Measurements from ENCODE around the gene ABHD6.
"Not testable (repeated sequence)": the region's sequence is repeated elsewhere in the genome, so short reads cannot be mapped to it uniquely, and the experiment has no call there.

The ABHD6 gene

GRCh38 chr3:58238830-58239229 is 1.2 kb downstream of the ABHD6 start:
- H3K27me3 ChIP-seq (ENCODE audit: low read length), result no peaks in the 10 kb centered on the region
- TF ChIP-seq CTCF (IDR thresholded peaks at IDR 0.05; ENCODE audit: insufficient read depth, low read length, poor library complexity, severe bottlenecking) (no peak), EZH2phosphoT487 (conservative IDR thresholded peaks at IDR 0.05; ENCODE audit: low read length) (no peak)
- H3K27ac ChIP-seq (ENCODE audit: low read depth, low read length), result no peak overlapping the region
- no peaks in the 10 kb centered on the region for H3K9me3 ChIP-seq (ENCODE audit: insufficient read depth, low read length)
- peak overlapping the region; percentile 75 for H3K9ac ChIP-seq (ENCODE audit: low read length)
- no peaks in the 10 kb centered on the region for H3K9me2 ChIP-seq (replicated peaks; ENCODE audit: insufficient read depth, low read length)
- no peaks in the 10 kb centered on the region for H3K36me3 ChIP-seq (ENCODE audit: low read length)
- peak overlapping the region; percentile 98 for H3K4me2 ChIP-seq (ENCODE audit: low read depth, low read length, poor library complexity, severe bottlenecking)
- no peaks in the 10 kb centered on the region for H4K20me1 ChIP-seq (ENCODE audit: low read depth, low read length)
- H3F3A ChIP-seq (ENCODE audit: insufficient read depth), result no peaks in the 10 kb centered on the region
- H2AFZ ChIP-seq (ENCODE audit: low read depth, low read length, severe bottlenecking), result peak overlapping the region; percentile 100
- H3K79me2 ChIP-seq (ENCODE audit: insufficient read depth, low read length), result peaks cover 37% of the 10 kb centered on the region
- H3K4me3 ChIP-seq (ENCODE audit: insufficient read depth, low read length, poor library complexity, severe bottlenecking), result peak overlapping the region; percentile 77

- Histone ChIP-seq H3K9ac (ENCODE audit: low read length) (no peak overlapping the region), H3K4me3 (ENCODE audit: insufficient read depth, low read length, poor library complexity, severe bottlenecking) (no peak overlapping the region), H3K36me3 (ENCODE audit: low read length) (no peaks in the 10 kb centered on the region), H2AFZ (ENCODE audit: low read depth, low read length, severe bottlenecking) (no peak overlapping the region), H3K27ac (ENCODE audit: low read depth, low read length) (no peak overlapping the region), H4K20me1 (ENCODE audit: low read depth, low read length) (no peaks in the 10 kb centered on the region), H3K9me3 (ENCODE audit: insufficient read depth, low read length) (no peaks in the 10 kb centered on the region), H3K27me3 (ENCODE audit: low read length) (no peaks in the 10 kb centered on the region), H3K79me2 (ENCODE audit: insufficient read depth, low read length) (peaks cover 47% of the 10 kb centered on the region), H3K9me2 (replicated peaks; ENCODE audit: insufficient read depth, low read length) (no peaks in the 10 kb centered on the region), H3K4me2 (ENCODE audit: low read depth, low read length, poor library complexity, severe bottlenecking) (no peak overlapping the region), H3F3A (ENCODE audit: insufficient read depth) (no peaks in the 10 kb centered on the region)
- TF ChIP-seq CTCF (IDR thresholded peaks at IDR 0.05; ENCODE audit: insufficient read depth, low read length, poor library complexity, severe bottlenecking) (no peak), EZH2phosphoT487 (conservative IDR thresholded peaks at IDR 0.05; ENCODE audit: low read length) (no peak)
These were observed 3.9 kb downstream of the ABHD6 start for GRCh38 chr3:58241306-58242044.

- Histone ChIP-seq H3K79me2 (ENCODE audit: insufficient read depth, low read length) (peaks cover 54% of the 10 kb centered on the region), H3K27ac (ENCODE audit: low read depth, low read length) (no peak overlapping the region), H3K4me3 (ENCODE audit: insufficient read depth, low read length, poor library complexity, severe bottlenecking) (no peak overlapping the region), H3F3A (ENCODE audit: insufficient read depth) (no peaks in the 10 kb centered on the region), H3K4me2 (ENCODE audit: low read depth, low read length, poor library complexity, severe bottlenecking) (no peak overlapping the region), H3K9ac (ENCODE audit: low read length) (no peak overlapping the region), H4K20me1 (ENCODE audit: low read depth, low read length) (no peaks in the 10 kb centered on the region), H3K27me3 (ENCODE audit: low read length) (no peaks in the 10 kb centered on the region), H3K9me3 (ENCODE audit: insufficient read depth, low read length) (no peaks in the 10 kb centered on the region), H3K36me3 (ENCODE audit: low read length) (no peaks in the 10 kb centered on the region), H2AFZ (ENCODE audit: low read depth, low read length, severe bottlenecking) (no peak overlapping the region), H3K9me2 (replicated peaks; ENCODE audit: insufficient read depth, low read length) (no peaks in the 10 kb centered on the region)
- TF ChIP-seq CTCF (IDR thresholded peaks at IDR 0.05; ENCODE audit: insufficient read depth, low read length, poor library complexity, severe bottlenecking) (no peak), EZH2phosphoT487 (conservative IDR thresholded peaks at IDR 0.05; ENCODE audit: low read length) (no peak)
These were observed 4.7 kb downstream of the ABHD6 start for GRCh38 chr3:58242340-58242739.

- not testable (repeated sequence) for H3F3A ChIP-seq (ENCODE audit: insufficient read depth); H3K9ac ChIP-seq (ENCODE audit: low read length); H3K4me3 ChIP-seq (ENCODE audit: insufficient read depth, low read length, poor library complexity, severe bottlenecking); H3K36me3 ChIP-seq (ENCODE audit: low read length); H3K27ac ChIP-seq (ENCODE audit: low read depth, low read length); H3K4me2 ChIP-seq (ENCODE audit: low read depth, low read length, poor library complexity, severe bottlenecking); H3K9me3 ChIP-seq (ENCODE audit: insufficient read depth, low read length); H3K9me2 ChIP-seq (replicated peaks; ENCODE audit: insufficient read depth, low read length); H4K20me1 ChIP-seq (ENCODE audit: low read depth, low read length); H2AFZ ChIP-seq (ENCODE audit: low read depth, low read length, severe bottlenecking); H3K27me3 ChIP-seq (ENCODE audit: low read length)
- peaks cover 54% of the 10 kb centered on the region for H3K79me2 ChIP-seq (ENCODE audit: insufficient read depth, low read length)
These were observed 5.3 kb downstream of the ABHD6 start for GRCh38 chr3:58242860-58243259.

Data from SU-DHL-6 (cell line).